HG03378 (cell line): ENCODE data around the gene PIBF1.

Source experiments
- ATAC-seq: cut with Tn5 transposase; IDR thresholded peaks from one replicate; pipeline ENCODE4 v1.9.1; 2021; ENCODE audit warnings: mild to moderate bottlenecking, moderate library complexity; ENCODE audit not compliant: unreplicated experiment

Gene PIBF1

GRCh38 chr13:73058736-73059459, 277.0 kb downstream of the PIBF1 start, which contains the start of gene KLF5:
KLF5 (plus strand) TSS chr13:73059005; CDS start chr13:73059328, 323 bp downstream.
- peak; percentile 94 for ATAC-seq

- peak; percentile 31 for ATAC-seq
Observed at GRCh38 chr13:73059460-73060250, 277.7 kb downstream of the PIBF1 start.

- no peak for ATAC-seq
Observed at GRCh38 chr13:73060251-73061160, 278.6 kb downstream of the PIBF1 start.

- ATAC-seq, result no peak
Observed at GRCh38 chr13:73061473-73061872, 279.5 kb downstream of the PIBF1 start.

DNA sequence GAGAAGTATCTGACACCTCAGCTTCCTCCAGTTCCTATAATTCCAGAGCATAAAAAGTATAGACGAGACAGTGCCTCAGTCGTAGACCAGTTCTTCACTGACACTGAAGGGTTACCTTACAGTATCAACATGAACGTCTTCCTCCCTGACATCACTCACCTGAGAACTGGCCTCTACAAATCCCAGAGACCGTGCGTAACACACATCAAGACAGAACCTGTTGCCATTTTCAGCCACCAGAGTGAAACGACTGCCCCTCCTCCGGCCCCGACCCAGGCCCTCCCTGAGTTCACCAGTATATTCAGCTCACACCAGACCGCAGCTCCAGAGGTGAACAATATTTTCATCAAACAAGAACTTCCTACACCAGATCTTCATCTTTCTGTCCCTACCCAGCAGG, 279.9 kb downstream of the PIBF1 start:
- ATAC-seq, result no peak

DNA sequence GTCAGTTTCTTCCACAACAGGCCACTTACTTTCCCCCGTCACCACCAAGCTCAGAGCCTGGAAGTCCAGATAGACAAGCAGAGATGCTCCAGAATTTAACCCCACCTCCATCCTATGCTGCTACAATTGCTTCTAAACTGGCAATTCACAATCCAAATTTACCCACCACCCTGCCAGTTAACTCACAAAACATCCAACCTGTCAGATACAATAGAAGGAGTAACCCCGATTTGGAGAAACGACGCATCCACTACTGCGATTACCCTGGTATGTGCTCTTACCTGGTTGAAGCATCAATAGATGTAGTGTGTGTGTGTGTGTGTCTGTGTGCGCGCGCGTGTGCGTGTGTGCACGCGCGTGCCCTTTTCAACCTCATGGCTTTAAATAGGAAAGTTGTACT, 280.5 kb downstream of the PIBF1 start:
- no peak for ATAC-seq

- ATAC-seq, result no peak
Observed at GRCh38 chr13:73063166-73063565, 281.2 kb downstream of the PIBF1 start.

DNA sequence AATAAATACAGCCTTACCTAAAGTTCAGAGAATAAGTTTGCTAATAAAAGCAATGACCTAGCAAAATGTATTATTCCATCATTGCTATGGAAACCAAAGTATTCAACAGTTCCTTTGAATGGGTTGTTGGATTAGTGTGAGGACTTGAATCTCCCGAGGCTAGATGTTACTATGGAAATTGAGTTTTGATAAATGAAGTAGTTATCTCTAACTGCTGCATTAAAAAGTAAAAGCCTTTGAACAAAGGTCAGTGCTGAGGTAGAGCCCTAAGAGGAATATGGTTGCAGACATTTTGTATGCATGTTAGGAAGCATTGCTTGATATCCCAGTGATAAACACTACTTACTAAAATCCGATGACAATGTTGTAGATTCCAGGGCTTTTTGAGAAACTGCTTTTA, 283.1 kb downstream of the PIBF1 start:
- ATAC-seq, result no peak

DNA sequence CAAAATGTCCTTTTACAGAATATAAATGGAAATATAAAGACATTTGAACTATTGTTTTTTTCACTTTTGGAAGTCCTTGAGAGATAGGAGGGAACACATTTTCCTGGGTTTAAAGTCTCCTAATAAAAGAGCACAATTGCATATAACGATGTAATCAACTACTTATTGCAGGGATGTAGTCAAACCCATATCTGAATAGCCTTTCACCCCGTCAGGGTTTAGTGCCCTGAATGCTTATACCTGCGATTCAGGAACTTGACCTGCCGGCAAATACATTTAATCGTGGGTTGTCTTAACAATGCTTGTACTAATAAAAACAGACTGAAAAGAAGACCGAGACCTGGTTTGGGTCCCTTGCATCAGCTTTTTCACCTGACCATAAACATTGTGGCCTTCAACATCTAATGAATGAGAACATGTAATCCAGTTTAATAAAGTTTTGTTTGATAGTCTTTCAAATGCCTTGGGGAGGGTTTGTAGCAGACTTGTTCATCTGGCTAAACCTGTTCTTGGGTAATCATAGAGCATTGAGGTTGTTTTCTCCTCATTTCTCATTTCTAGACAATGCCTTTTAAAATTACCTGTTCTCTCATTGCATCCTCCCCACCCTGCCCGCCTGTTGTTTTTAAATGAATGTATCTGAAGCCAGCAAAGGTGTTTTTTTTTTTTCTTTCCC, 283.9 kb downstream of the PIBF1 start:
- no peak for ATAC-seq
